K562 treated with DMSO at 1 percent for 12 hours (cell line): ENCODE results near the gene SKIC2. TPM values are rescaled to one million over a fixed set of nuclear protein-coding genes. Genes with fewer than 3 reads are reported as not detected.

Source experiments
- total RNA-seq: library from RNA; unstranded; fragments of 300-600 nt; gene quantifications from 2 replicates; pipeline ENCODE4 v1.2.3, GENCODE V29; 2022; ENCODE audit not compliant: insufficient read depth

SKIC2 gene
- 52.5 and 70.7 TPM in 2 replicates for total RNA-seq

DNA sequence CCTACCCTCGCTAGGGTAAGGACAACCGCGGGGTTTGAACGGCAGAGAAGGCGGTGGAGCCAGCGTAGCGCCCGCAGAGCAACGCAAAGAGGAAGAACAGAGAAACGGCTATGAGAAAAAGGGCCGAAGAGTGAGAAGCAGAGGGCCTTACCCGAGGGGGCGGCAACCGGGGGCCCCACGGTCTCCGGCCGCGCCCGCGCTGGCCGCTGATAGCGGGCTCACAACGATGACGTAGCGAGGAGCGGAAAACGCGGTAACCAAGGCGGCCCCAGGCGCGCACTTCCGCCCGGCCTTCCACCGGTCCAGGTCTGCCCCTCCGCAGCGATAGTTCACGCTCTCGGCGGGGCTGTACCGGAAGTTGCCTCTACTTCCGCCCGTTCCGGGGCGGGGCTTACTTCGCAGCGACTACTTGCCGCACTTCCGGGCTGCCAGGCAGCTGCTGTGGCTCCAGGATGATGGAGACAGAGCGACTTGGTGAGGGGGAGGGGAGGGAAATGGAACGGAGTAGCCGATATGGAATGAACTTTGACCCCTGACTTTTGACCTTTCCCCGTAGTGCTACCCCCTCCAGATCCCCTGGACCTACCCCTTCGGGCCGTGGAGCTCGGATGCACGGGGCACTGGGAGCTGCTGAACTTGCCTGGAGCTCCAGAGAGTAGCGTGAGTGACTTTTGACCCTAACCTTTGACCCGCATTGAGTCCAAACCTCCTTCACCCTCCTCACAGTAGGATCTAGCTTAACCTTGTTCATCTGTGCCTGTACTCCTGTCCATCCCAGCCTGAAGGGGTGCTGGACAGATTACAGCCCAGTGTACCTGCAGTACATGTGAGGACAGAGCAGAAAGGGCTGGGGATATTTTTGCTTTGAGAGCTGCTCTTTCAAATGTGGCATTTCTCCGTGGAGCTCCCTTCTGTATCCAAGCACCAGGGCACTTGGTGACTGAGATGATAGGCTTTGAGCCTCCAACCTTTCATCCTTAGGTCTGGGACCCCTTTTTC, at the start of gene SKIC2, which contains the start of gene NELFE:
Gene SKIC2, plus strand, starts transcription at position 435 of the 999 bp plus-strand sequence. Its CDS starts 18 bp downstream, at position 453.
Gene NELFE, minus strand, starts transcription at position 231 of the 999 bp plus-strand sequence. CDS start 525 bp downstream, outside the sequence.

DNA sequence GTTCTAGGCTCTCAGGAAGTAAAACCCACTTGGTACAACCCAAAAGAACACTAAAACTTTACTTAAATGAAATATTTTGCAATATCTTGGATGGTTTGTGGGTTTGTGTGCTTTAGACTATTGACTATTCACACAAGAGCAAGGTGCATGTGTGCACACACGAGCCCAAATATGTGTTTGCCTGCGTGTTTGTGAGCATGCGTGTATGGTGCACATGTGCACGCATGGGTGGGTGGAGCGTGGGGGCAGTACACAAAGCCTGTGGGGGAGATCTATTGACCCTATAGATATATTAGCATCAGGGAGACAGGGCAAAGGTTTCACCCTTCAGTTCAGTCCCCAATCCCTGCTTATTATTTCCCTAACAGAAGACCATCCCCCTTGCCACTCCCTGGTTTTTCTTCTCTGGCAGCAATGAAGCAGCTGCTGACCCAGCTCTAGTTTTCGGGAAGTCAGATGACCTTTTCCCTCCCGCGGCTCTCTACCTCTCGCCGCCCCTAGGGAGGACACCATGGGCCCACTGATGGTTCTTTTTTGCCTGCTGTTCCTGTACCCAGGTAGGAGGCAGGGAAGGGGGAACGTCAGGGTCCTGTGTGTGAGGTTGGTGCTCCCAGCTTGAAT, 31.6 kb upstream of the SKIC2 start, which contains the start of gene C2:
Gene C2, plus strand, starts transcription at position 476 of the 621 bp plus-strand sequence. Its CDS starts 36 bp downstream, at position 512.

DNA sequence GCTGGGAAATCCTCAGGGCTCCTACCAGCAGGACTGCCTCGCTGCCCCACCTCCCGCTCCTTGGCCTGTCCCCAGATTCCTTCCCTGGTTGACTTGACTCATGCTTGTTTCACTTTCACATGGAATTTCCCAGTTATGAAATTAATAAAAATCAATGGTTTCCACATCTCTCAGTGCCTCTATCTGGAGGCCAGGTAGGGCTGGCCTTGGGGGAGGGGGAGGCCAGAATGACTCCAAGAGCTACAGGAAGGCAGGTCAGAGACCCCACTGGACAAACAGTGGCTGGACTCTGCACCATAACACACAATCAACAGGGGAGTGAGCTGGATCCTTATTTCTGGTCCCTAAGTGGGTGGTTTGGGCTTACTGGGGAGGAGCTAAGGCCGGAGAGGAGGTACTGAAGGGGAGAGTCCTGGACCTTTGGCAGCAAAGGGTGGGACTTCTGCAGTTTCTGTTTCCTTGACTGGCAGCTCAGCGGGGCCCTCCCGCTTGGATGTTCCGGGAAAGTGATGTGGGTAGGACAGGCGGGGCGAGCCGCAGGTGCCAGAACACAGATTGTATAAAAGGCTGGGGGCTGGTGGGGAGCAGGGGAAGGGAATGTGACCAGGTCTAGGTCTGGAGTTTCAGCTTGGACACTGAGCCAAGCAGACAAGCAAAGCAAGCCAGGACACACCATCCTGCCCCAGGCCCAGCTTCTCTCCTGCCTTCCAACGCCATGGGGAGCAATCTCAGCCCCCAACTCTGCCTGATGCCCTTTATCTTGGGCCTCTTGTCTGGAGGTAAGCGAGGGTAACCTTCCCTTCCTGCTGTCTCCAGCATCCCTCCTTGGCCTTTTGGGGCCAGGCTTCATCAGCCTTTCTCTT, 13.2 kb upstream of the SKIC2 start, which contains the start of gene CFB:
Gene CFB, plus strand, starts transcription at position 589 of the 863 bp plus-strand sequence. Its CDS starts 127 bp downstream, at position 716.

DNA sequence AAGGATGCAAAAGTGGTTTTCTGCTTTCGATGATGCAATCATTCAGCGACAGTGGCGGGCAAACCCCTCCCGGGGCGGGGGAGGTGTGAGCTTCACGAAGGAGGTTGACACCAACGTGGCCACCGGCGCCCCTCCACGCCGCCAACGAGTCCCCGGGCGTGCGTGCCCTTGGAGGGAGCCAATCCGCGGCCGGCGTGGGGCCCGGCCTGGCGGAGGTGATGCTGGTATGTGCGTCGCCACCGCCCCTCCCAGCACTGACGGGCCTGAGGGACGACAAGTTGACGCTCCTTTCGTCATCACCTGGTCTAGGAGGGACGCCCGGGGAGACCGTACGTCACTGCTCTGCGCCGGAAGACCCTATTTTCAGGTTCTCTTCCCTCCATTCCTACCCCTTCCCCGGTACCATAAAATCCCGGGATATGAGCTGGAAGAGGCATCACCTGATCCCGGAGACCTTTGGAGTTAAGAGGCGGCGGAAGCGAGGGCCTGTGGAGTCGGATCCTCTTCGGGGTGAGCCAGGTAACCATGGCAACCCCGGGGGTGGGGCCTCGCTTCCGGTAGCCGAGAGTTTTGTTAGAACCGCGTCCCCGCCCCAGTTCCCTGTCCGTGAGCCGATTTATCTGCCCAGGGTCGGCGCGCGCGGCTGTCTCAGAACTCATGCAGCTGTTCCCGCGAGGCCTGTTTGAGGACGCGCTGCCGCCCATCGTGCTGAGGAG, 13.2 kb downstream of the SKIC2 start, which contains the start of gene DXO:
Gene DXO, minus strand, starts transcription at position 146 of the 716 bp plus-strand sequence. CDS start 463 bp downstream, outside the sequence.

DNA sequence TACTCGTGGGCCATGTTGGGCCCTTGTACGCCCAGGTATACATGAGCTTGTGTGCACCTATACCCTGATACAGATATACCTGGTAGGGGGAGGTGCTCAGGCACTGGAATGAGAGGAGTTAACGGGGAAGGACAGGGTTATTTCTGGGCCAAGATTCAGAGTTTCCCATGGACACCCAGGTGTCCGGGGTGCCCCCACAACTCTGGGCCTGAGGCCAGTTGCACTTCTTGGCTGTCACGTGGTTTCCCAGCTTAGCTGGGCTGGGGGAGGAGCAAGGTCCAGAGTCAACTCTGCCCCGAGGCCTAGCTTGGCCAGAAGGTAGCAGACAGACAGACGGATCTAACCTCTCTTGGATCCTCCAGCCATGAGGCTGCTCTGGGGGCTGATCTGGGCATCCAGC, 22.8 kb downstream of the SKIC2 start, which contains the start of gene C4A:
Gene C4A, plus strand, starts transcription at position 314 of the 400 bp plus-strand sequence. Its CDS starts 51 bp downstream, at position 365.

DNA sequence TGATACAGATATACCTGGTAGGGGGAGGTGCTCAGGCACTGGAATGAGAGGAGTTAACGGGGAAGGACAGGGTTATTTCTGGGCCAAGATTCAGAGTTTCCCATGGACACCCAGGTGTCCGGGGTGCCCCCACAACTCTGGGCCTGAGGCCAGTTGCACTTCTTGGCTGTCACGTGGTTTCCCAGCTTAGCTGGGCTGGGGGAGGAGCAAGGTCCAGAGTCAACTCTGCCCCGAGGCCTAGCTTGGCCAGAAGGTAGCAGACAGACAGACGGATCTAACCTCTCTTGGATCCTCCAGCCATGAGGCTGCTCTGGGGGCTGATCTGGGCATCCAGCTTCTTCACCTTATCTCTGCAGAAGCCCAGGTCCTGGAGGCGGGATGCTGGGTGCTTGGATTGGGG, 55.6 kb downstream of the SKIC2 start, which contains the start of gene C4B:
Gene C4B, plus strand, starts transcription at position 249 of the 400 bp plus-strand sequence. Its CDS starts 51 bp downstream, at position 300.

Other genes starting within 250 kb of the SKIC2 start
- not detected in 2 replicates for gene LY6G6D, start 243.8 kb upstream of the SKIC2 start, total RNA-seq
- not detected in 2 replicates for gene LY6G6C, start 237.4 kb upstream of the SKIC2 start, total RNA-seq
- gene MPIG6B, start 235.8 kb upstream of the SKIC2 start, total RNA-seq: not detected in 2 replicates
- 45.6 and 57.2 TPM in 2 replicates for gene DDAH2, start 229.9 kb upstream of the SKIC2 start, total RNA-seq
- 1,195 and 1,297 TPM in 2 replicates for gene CLIC1, start 222.6 kb upstream of the SKIC2 start, total RNA-seq
- gene MSH5, start 219.2 kb upstream of the SKIC2 start, total RNA-seq: 14.8 and 39.6 TPM in 2 replicates
- gene SAPCD1, start 196.5 kb upstream of the SKIC2 start, total RNA-seq: 6.8 and 8.2 TPM in 2 replicates
- gene VWA7, start 181.8 kb upstream of the SKIC2 start, total RNA-seq: 1.5 and 6.2 TPM in 2 replicates
- 86.3 and 98.8 TPM in 2 replicates for gene VARS1, start 163.4 kb upstream of the SKIC2 start, total RNA-seq
- 150 and 173 TPM in 2 replicates for gene LSM2, start 152.2 kb upstream of the SKIC2 start, total RNA-seq
- 3.4 and 6.2 TPM in 2 replicates for gene HSPA1L, start 143.9 kb upstream of the SKIC2 start, total RNA-seq
- gene HSPA1A, start 143.6 kb upstream of the SKIC2 start, total RNA-seq: 632 and 775 TPM in 2 replicates
- 409 and 626 TPM in 2 replicates for gene HSPA1B, start 131.4 kb upstream of the SKIC2 start, total RNA-seq
- 218 and 311 TPM in 2 replicates for gene NEU1, start 96.4 kb upstream of the SKIC2 start, total RNA-seq
- gene SLC44A4, start 80.2 kb upstream of the SKIC2 start, total RNA-seq: 9.6 and 13.1 TPM in 2 replicates
- 62.9 and 90.8 TPM in 2 replicates for gene EHMT2, start 61.5 kb upstream of the SKIC2 start, total RNA-seq
- gene ZBTB12, start 57.1 kb upstream of the SKIC2 start, total RNA-seq: 3.8 and 4.7 TPM in 2 replicates
- 8.2 and 11.3 TPM in 2 replicates for gene C2, start 31.5 kb upstream of the SKIC2 start, total RNA-seq
- 1.1 TPM in 1 of 2 replicates, not detected in the other for gene CFB, start 13.1 kb upstream of the SKIC2 start, total RNA-seq
- 77.2 and 101 TPM in 2 replicates for gene NELFE, start 204 bp upstream of the SKIC2 start, total RNA-seq
- 16.1 and 31.2 TPM in 2 replicates for gene DXO, start 13.0 kb downstream of the SKIC2 start, total RNA-seq
- gene C4A, start 22.9 kb downstream of the SKIC2 start, total RNA-seq: 1.9 and 6.4 TPM in 2 replicates
- gene C4B, start 55.6 kb downstream of the SKIC2 start, total RNA-seq: 3.6 and 5.9 TPM in 2 replicates
- gene CYP21A2, start 79.2 kb downstream of the SKIC2 start, total RNA-seq: 0.72 TPM in 1 of 2 replicates, not detected in the other
- 19.3 and 23.3 TPM in 2 replicates for gene TNXB, start 150.2 kb downstream of the SKIC2 start, total RNA-seq
- gene ATF6B, start 169.1 kb downstream of the SKIC2 start, total RNA-seq: 63.5 and 117 TPM in 2 replicates
- 21.4 and 31.3 TPM in 2 replicates for gene FKBPL, start 171.1 kb downstream of the SKIC2 start, total RNA-seq
- 3.4 and 11.2 TPM in 2 replicates for gene PRRT1, start 192.8 kb downstream of the SKIC2 start, total RNA-seq
- gene PPT2, start 195.0 kb downstream of the SKIC2 start, total RNA-seq: 31.6 and 41.3 TPM in 2 replicates
- gene EGFL8, start 205.4 kb downstream of the SKIC2 start, total RNA-seq: 9.4 and 17.1 TPM in 2 replicates
- gene AGPAT1, start 216.9 kb downstream of the SKIC2 start, total RNA-seq: 99.4 and 156 TPM in 2 replicates
- 263 and 302 TPM in 2 replicates for gene RNF5, start 219.2 kb downstream of the SKIC2 start, total RNA-seq
- gene AGER, start 225.1 kb downstream of the SKIC2 start, total RNA-seq: 5.5 and 8.8 TPM in 2 replicates
- 28.1 and 63.5 TPM in 2 replicates for gene PBX2, start 231.0 kb downstream of the SKIC2 start, total RNA-seq
- gene GPSM3, start 233.5 kb downstream of the SKIC2 start, total RNA-seq: 48.7 and 51.1 TPM in 2 replicates